GM19238 (cell line): Measurements from ENCODE around the gene ASB6.
"Not testable (repeated sequence)": the region's sequence is repeated elsewhere in the genome, so short reads cannot be mapped to it uniquely, and the experiment has no call there.

ENCODE experiments used
- DNase-seq: peaks from one replicate; pipeline ENCODE4 v3.0.0; 2011; ENCODE audit warnings: low spot score; ENCODE audit not compliant: insufficient read length

Gene ASB6

GRCh38 chr9:129609486-129610212 lies 32.3 kb downstream of the ASB6 start:
- DNase-seq = peak; percentile 66

DNA sequence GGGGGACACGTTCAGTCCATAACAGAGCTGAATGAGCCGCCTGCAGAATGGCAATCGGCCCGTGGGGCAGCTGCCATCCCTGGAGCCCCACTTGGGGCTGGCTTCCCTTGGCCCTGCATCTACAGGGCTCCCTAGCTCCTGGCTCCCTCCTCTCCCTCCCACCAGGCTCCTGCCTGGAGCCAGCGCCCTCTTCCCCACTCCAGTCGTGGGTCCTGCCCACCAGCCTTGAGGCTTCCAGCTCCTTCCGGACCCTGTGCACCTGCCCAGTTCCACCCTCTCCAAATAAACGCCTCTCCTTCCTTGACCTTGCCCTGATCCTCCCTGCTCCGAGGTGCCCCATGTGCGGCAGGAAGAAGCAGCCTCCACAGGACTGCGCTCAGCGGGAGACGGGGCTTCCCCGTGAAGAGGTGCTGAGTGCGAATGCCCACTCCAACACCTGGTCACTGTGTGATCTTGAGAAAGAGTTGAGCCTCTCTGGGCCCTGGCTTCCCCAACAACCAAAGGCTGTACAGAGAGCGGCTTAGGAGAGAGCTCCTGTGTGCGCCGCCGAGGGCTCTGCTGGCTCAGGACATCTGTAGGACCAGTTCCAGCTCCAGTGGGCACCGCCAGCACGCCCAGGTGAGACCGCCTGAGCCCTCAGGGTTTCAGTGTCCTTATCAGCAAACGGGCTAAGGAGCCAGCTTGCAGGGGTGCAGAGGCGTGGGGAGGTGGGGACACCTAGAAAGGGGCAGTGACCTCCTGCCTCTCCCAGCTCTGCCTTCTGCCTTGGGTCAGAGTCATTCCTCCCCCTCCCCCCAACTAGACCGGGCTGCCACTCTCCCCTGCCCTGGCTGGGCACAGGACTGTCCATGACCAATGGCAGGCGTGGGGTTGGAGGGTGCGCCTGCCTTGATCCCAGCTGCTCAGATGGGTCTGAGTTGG lies 33.1 kb downstream of the ASB6 start:
- DNase-seq = no peak

DNA sequence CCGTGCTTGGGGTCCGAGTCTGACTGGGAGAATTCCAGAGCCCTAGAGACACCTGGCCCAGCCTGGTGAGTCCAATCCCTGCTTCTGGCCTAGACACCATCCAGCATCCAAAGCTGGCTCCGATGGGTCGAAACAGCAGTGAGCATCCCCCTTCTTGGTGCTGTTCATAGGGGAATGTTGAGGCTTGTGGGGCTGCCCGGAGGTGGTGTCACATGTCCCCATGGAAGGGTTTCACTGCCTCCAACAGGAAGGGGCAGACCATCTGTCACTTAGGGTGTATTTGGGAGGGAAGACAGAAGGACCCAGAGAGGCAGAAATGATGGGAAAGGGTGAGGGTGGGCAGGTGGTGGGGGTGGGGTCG lies 34.9 kb downstream of the ASB6 start:
- DNase-seq = no peak

GRCh38 chr9:129606161-129607026 lies 35.6 kb downstream of the ASB6 start:
- no peak for DNase-seq

DNA sequence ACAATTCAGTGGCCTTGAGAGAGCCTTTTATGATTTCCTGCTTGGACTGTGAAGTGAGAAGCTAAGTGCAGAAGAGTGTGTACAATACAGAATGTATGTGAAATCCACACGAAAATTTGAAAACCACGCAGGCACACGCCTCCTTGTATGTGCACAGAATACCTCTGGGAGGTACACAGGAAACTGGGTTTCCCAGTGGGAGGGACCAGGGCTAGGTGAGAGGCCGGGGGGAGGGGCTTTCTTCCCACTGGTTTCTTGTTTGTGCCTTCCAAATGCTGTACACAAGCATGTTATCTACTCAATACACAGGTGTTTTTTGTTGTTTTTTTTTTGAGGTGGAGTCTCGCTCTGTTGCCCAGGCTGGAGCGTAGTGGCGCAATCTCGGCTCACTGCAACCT lies 37.2 kb downstream of the ASB6 start:
- no peak for DNase-seq

- DNase-seq = no peak
Observed at GRCh38 chr9:129604056-129604765, 37.7 kb downstream of the ASB6 start.

GRCh38 chr9:129602598-129603415 lies 39.1 kb downstream of the ASB6 start:
- no peak for DNase-seq

DNA sequence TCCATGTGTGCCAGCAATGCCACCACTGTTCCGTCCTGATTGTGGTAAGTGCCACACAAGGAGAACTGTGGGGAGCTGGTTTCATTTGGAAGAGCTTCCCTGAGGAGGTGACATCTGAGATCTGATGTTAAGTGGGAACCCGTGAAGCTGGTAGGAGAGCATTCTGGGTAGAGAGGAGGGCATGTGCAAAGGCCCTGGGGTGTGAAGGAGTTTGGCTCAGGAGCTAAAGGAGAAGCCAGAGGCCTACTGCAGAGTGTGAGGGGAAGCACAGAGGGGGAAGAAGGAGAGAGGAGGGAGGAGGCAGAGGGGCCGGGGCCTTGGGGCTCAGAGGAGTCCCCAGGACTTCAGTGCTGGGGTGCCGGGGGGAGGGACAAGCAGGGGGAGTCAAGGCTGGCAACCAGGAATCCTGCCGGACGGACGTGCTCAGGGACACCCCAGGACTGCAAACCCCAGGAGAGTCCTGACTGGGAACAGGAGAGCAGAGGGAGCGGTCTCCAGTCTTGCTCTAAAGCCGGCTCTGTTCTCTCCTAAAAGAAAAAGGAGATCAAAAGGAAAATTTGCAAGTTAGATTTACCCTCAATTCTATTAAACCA lies 40.8 kb downstream of the ASB6 start:
- no peak for DNase-seq

DNA sequence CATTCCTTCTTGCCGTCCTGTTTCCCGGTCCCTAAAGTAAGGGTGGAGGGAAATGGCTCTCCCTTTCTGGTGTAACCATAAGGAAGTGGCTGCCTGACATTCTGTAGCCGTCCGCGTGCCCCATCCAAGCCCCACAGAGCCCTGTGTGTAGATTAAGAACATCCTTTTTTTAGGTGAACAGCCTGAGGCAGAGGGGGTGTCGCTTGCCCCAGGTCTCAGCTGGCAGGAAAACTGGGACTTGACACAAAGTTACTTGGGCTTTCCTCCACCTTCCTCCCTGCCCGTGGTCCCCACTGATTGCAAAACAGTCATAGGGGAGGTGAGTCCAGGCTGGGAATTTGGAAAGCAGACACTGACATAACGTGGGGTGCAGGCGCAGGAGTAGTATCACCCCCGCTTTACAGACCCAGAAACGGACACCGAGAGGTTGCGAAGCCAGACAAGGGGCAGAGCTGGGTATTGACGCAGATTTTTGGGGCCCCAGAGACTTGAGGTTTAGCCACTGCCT lies 43.8 kb downstream of the ASB6 start:
- no peak for DNase-seq

GRCh38 chr9:129597355-129598088 lies 44.4 kb downstream of the ASB6 start:
- DNase-seq = no peak

DNA sequence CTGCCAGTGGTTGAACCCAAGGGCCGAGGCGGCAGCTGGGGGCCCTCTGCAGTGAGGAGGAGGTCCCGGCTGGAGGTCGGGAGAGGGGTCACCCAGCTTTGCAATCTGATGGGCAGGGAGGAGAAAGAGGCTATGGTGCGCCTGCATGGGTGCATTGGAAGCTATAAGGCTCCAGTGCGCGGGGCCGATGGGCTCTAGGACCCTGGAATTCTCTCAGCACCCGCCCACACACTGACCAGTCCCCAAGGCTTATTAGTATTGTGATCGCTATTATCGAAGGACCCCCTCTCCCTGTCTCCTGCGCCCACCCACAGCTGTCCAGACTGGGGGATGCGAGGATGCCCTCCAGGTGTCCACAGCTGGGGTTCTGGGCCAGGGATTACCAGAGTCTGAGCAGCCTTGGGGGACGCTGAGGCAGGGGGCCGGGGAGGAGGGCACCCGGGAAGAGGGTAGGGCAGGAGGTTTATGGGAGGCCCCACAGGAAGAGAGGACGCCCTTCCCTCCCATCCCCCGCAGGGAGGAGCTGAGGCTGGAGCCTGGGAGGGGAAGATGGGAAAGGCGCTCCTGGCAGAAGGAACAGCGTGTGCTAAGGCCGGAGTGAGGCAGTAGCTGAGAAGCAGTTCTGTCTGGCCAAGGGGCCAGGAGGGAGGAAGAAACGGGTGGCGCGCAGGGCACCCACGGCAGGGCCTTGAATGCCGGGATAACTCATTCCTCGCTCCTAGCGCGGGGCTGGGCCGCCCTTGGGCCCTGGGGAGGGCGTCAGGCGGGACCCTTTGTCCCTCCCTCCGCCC lies 45.2 kb downstream of the ASB6 start:
- no peak for DNase-seq

DNA sequence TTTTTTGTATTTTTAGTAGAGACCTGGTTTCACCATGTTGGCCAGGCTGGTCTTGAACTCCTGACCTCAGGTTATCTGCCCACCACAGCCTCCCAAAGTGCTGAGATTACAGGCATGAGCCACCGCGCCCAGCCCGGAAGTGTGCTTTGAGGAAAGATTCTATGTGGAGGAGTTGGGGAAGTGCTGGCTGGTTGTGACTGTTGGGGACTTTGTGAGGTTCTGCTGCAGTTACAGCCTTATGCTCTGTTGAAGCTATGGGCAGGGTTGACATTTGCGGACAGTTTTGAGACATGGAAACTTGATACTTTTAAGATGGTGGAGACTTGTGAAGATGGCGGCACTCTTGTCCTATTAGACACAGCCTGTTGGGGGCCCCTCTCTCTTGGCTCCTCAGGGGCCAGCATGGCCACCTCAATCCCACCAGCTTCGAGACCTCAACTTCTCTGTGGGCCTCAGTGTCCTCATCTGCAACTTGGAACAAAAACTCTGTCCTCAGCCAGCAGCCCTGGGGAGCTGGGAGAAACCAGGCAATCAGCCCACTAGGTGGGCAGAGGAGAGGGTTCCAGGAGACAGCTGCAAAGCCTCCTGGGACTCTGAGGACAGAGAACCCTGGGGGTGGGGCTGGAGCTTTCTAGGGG lies 45.9 kb downstream of the ASB6 start:
- no peak for DNase-seq

- DNase-seq = no peak
Observed at GRCh38 chr9:129595311-129595741, 46.6 kb downstream of the ASB6 start.

- DNase-seq = no peak
Observed at GRCh38 chr9:129594632-129595031, 47.3 kb downstream of the ASB6 start.

DNA sequence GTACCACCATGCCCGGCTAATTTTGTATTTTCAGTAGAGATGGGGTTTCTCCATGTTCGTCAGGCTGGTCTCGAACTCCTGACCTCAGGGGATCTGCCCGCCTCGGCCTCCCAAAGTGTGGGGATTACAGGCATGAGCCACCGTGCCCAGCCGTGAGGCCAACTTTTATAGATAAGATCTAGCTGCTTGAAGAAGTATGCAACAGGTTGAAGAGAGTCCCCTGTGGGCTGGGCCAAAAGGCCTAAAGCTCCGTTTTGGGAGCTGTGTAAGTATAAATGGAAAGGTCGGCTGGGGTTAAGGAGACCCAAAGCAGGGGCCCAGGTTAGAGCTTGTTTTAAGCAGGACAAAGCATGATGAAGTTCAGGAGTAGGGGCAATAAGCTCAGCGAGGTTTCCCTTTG lies 49.2 kb downstream of the ASB6 start:
- DNase-seq = not testable (repeated sequence)

- DNase-seq = no peak
Observed at GRCh38 chr9:129591916-129592315, 50.0 kb downstream of the ASB6 start.

DNA sequence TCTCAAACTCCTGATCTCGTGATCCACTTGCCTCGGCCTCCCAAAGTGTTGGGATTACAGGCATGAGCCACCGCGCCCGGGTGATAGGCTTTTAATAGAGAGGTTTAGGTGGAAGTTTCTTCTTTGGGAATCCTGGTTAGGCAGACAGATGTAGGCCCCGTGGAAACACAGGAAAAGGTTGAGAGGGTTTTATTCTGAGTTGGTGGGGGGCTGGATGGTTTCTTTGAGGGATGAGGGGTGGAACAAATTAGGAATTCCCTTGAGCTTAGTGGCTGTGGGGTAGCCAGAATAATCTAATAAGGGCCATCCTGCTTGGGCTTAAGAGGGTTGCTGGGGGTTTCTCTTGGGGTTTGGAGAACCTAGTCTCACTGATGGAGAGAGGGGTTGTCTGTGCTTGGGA lies 51.5 kb downstream of the ASB6 start:
- no peak for DNase-seq
